Measurements from ENCODE around the gene TSGA10.
"Not testable (repeated sequence)": the region's sequence is repeated elsewhere in the genome, so short reads cannot be mapped to it uniquely, and the experiment has no call there.

The TSGA10 gene

GRCh38 chr2:99154643-99155536 is at the start of gene TSGA10, which contains the start of gene LIPT1:
Gene TSGA10 (minus strand): TSS chr2:99154942. CDS start chr2:99109439, 45,503 bp downstream.
Gene LIPT1 (plus strand): TSS chr2:99154967. CDS start chr2:99161958, 6,991 bp downstream.
- peak; percentile 92 for DNase-seq

DNA sequence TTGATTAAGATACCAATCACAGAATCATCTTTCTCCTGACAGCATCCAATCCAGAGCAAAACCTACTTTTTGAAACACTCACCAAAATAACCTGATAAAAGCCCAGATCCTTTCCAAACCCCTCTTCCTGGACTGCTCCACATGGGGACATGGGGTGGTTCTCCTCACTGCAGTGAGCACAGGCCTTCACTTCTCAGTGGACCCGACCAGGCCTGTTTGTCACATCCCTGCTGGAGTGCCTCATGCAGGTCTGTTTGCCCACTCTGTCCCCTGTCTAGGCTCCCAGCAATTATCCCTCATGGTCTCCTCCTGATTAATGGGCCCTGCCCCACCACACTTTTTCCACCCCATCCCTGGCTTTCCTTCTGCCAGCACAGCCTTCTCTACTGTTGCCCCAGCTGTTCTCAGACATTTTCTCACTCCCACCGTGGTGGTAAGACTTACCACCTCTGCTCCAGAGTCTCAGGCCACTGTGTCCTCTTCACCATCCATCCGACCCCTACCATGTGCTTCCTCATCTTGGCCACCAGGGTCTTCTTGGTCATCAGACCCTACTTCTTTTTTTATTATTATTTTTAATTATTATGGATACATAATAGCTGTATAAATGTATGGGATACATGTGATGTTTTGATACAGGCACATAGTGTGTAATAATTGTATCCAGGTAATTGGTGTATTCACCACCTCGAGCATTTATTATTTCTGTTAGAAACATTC is 47.4 kb upstream of the TSGA10 start:
- no peak for DNase-seq

- DNase-seq = no peak
These were observed 45.5 kb upstream of the TSGA10 start for GRCh38 chr2:99200076-99200800.

- no peak for DNase-seq
These were observed 43.5 kb upstream of the TSGA10 start for GRCh38 chr2:99198103-99198841.

GRCh38 chr2:99192364-99192763 is 37.6 kb upstream of the TSGA10 start:
- DNase-seq = not testable (repeated sequence)

DNA sequence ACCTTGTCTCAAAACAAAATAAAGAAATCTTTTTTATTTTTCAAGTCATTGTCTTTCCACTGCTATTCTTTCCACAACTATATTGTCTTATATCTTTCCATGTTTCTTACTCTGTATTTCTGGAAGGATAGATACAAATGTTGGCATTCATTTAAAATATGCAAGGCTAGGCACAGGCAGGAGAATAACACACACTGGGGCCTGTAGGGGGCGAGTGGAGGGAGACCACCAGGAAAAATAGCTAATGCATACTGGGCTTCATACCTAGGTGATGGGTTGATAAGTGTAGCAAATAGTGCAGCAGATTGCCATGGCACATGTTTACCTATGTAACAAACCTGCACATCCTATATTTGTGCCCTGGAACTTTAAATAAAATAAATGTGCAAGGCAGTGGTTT is 35.8 kb upstream of the TSGA10 start:
- DNase-seq = no peak

DNA sequence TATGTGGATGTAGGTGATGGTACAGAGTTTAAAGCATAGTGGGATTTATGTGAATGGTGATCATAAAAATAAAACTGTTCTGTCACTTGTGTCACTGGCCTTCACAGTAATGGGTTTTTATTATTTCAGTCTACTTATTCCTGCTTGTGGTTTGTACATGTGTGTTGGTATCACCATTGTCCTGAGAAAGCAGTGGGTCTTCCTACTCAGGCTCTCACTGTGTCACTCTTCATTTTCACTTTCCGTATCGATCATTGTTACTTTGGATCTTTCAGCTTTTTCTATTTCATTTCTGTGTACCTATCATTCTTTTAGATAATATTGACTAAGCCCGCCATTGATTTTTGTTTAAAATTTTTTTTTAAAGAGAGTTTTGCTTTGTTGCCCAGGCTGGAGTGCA is 33.6 kb upstream of the TSGA10 start:
- no peak for DNase-seq

- no peak for DNase-seq
These were observed 32.3 kb upstream of the TSGA10 start for GRCh38 chr2:99187011-99187410.

DNA sequence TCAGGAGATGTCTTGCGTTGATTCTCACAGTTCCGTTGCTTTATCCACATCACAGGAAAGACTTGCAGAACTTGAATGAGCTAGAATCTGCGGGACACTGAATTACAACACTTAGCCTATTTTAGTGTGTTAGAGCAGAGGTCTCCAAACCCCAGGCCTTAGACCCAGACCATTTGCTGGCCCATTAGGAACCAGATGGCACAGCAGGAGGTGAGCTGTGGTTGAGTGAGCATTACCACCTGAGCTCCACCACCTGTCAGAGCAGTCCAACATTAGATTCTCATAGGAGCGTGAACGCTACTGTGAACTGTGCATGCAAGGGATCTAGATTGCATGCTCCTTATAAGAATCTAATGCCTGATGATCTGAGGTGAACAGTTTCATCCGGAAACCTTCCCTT is 30.1 kb upstream of the TSGA10 start:
- DNase-seq = peak; percentile 59

DNA sequence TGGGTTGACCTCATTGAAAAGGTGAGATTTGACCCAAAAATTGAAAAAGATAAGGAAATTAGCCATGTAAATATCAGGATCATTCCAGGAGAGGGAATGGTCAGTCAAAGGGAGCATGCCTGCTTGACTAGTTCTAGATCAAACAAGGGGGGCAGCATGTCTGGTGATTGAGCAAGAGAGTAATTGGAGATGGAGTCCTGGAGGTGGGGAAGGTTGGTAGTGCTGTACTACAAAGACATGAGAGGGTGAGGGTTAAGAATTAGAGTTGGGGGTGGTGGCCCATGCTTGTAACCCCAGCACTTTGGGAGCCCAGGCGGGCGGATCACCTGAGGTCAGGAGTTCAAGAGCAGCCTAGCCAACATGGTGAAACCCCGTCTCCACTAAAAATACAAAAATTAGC is 28.3 kb upstream of the TSGA10 start:
- no peak for DNase-seq

- DNase-seq = peak; percentile 11
These were observed 26.9 kb upstream of the TSGA10 start for GRCh38 chr2:99181624-99182000.

GRCh38 chr2:99180755-99181623 is 26.2 kb upstream of the TSGA10 start, which contains the start of the genes MITD1 and MRPL30:
Gene MITD1 (minus strand): TSS chr2:99181058. CDS start chr2:99180981, 77 bp downstream.
Gene MRPL30 (plus strand): TSS chr2:99181184. CDS start chr2:99186204, 5,020 bp downstream.
- peak; percentile 93 for DNase-seq

GRCh38 chr2:99171377-99172140 is 16.8 kb upstream of the TSGA10 start:
- DNase-seq = no peak

- no peak for DNase-seq
These were observed 14.8 kb upstream of the TSGA10 start for GRCh38 chr2:99169534-99169933.

GRCh38 chr2:99166218-99166617 is 11.5 kb upstream of the TSGA10 start:
- DNase-seq = no peak

DNA sequence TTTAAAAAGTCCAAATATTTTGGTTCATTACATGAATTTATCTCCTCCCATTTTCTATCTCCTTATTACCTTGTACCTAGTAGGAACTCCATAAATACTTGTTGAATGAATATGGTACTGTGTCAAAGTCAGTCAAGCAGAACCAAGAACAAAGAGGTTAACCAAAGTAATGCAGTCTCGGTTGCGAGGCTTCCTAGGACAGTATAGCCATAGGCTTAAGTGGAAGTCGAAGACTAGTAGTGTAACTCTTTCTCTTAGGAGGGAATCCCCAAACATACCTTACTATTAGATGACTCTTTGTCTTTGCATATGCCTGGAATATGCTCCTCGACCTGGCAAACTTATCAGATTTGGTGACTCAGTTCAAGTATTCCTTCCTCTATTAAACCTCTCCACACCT is 4.9 kb upstream of the TSGA10 start:
- DNase-seq = no peak

DNA sequence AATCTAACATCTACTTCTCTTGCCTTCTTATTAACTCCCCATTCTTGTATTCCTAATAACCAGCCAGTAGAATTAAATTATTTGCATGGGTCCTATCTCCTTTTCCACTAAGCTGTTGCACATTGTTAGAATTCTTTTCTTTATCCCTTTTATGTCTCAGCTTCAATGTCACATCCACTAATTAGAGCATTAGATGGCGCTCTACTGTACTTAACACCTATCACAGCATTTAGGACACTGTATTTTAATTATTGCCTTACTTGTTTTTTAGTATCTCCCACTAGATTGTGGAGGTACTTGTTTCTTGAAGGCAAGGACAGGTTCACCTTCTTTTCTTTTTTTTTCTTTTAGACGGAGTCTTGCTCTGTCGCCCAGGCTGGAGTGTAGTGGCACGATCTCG is 3.9 kb upstream of the TSGA10 start:
- no peak for DNase-seq

- no peak for DNase-seq
These were observed 2.1 kb upstream of the TSGA10 start for GRCh38 chr2:99156891-99157290.

- DNase-seq = no peak
These were observed 679 bp downstream of the TSGA10 start for GRCh38 chr2:99153921-99154604.
